Thyroid gland (tissue), 4 donors: ENCODE results near the gene ALLC.
"Not testable (repeated sequence)": the region's sequence is repeated elsewhere in the genome, so short reads cannot be mapped to it uniquely, and the experiment has no call there.

ENCODE experiments used
- CTCF ChIP-seq, 6 experiments: fragments of 200-600 bp in 3 of 6; fragments of 450-650 bp in 3 of 6; sonication (generic) in 3 of 6; IDR thresholded peaks; one replicate each; pipeline ENCODE4 v1.5.1; 2016 to 2019; ENCODE audit warnings: antibody characterized with exemption in 6 of 6, mild to moderate bottlenecking in 2 of 6, inconsistent platforms in 1 of 6, moderate library complexity in 1 of 6
- POLR2A ChIP-seq, 2 donors: fragments of 450-650 bp; IDR thresholded peaks; one replicate each; pipeline ENCODE4 v1.6.1; 2017; ENCODE audit warnings: antibody characterized with exemption in 2 of 2, mild to moderate bottlenecking in 2 of 2, moderate library complexity in 1 of 2

DNA sequence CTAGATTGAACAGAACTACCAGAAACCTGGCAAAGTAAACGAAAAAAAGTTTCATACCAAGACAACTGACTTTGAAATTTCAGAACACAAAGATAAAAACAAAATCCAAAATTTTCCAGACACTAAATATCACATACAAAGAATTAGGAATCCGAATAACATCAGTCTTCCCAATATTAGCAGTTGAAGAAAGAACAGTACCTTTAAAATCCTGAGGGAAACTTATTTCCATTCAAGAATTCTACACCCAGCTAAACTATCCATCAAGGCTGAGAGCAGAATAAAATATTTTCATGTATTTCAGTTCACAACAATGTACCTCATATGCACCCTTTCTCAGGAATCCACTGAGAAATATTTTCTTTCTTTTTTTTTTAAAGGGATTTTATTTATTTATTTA, 43.3 kb upstream of the ALLC start:
- TF ChIP-seq POLR2A, CTCF (IDR thresholded peaks at IDR 0.05): not testable (repeated sequence)
